Measurements from ENCODE around the gene CARD14. TPM values are rescaled to one million over a fixed set of nuclear protein-coding genes. Genes with fewer than 3 reads are reported as not detected.

The CARD14 gene
- total and polyA plus RNA-seq, 2 of the 13 experiments (the other 11 are each of a cell fraction or from before 2014, with no cell fraction given): 0.11 TPM; not detected in 1

DNA sequence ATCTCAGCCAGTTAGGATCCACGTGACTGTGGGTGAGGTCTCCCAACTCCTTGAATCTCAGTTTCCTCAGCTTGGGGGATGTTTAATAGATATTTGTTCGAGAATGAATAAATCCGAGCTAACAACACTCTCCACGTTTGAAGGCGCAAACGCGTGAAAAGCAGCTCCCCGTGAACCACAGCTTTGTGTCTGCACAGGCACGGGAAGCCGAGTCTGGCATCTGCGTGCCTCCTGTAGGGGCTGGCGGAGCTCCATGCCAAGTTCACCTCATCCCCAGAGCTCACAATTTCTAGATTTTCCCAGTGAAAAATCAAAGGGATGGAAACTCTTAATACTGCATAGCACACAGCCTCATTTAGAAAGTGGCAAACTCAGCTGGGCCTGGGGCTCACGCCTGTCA is 36.0 kb downstream of the CARD14 start:
- WGBS (ENCODE audit: low lambda C conversion rate): 91% methylated on average over 13 of the region's 13 CpGs
- Histone ChIP-seq H3K9me3 (ENCODE audit: low read length) (no peaks in the 10 kb centered on the region), H3K36me3 (replicated peaks in 1 of 2; ENCODE audit: control insufficient read depth in 1 of 2, insufficient read depth in 2 of 2, low read length in 2 of 2) (peaks cover 7 to 11% of the 10 kb centered on the region in 2 experiments; a peak in 4 of 5 replicates), H3K9ac (ENCODE audit: insufficient read depth, low read depth, low read length) (no peak overlapping the region), H3K4me3 (replicated peaks in 1 of 3; ENCODE audit: insufficient read depth in 1 of 3, low read depth in 2 of 3, low read length in 3 of 3) (no peak overlapping the region), H3K27ac (ENCODE audit: extremely low read length, insufficient read depth, low read length) (no peak overlapping the region), H3K79me2 (ENCODE audit: insufficient read depth, low read length) (no peaks in the 10 kb centered on the region), H3K27me3 (ENCODE audit: control insufficient read depth in 1 of 2, insufficient read depth in 2 of 2, low read length in 2 of 2) (no peaks in the 10 kb centered on the region), H3K4me2 (ENCODE audit: low read depth, low read length) (no peak overlapping the region), H3K4me1 (ENCODE audit: insufficient read depth, low read length) (no peaks in the 10 kb centered on the region), H2AFZ (ENCODE audit: low read length) (no peak overlapping the region), H4K20me1 (ENCODE audit: insufficient read depth, low read length) (no peaks in the 10 kb centered on the region)
- BruUV-seq (replicated peaks): no TSS peak
- FAIRE-seq (no peak), ATAC-seq (no peak), DNase-seq (ENCODE audit: low spot score) (no peak)
- ChIA-PET CTCF (ENCODE audit: low intra/inter-chr PET ratio, low total read pairs) (no interaction called here), POLR2A (interaction anchor here (0.8 kb wide), 1 partner anchor 14 kb away, joined by 3 read pairs; no protein-coding TSS in a partner anchor)
- intact Hi-C loops (cut with micrococcal nuclease; ENCODE audit: unreplicated experiment) (no loop called here), in situ Hi-C loops (cut with HindIII; ENCODE audit: extremely low pct_ligation_motif_present, low pct_unique_long_range_greater_than_20kb) (no loop called here)
- TF ChIP-seq ZNF546 (CRISPR knock-in tag; conservative IDR thresholded peaks at IDR 0.05) (no peak), ZBTB38 (CRISPR knock-in tag; IDR thresholded peaks at IDR 0.05) (no peak), ASH2L (IDR thresholded peaks at IDR 0.05; ENCODE audit: insufficient read length, low read depth, low read length) (no peak), ZNF567 (CRISPR knock-in tag; IDR thresholded peaks at IDR 0.05; ENCODE audit: borderline replicate concordance) (no peak), ZNF329 (CRISPR knock-in tag; IDR thresholded peaks at IDR 0.05; ENCODE audit: low read depth) (no peak), ZNF143 (CRISPR knock-in tag; IDR thresholded peaks at IDR 0.05) (no peak), ZNF564 (CRISPR knock-in tag; IDR thresholded peaks at IDR 0.05) (no peak), NFKBIZ (CRISPR knock-in tag; IDR thresholded peaks at IDR 0.05) (no peak), HNRNPK (IDR thresholded peaks at IDR 0.05; ENCODE audit: low read depth, low read length, poor library complexity, severe bottlenecking) (no peak), ZNF326 (CRISPR knock-in tag; IDR thresholded peaks at IDR 0.05; ENCODE audit: borderline replicate concordance) (no peak), EZH2 (conservative IDR thresholded peaks at IDR 0.05; ENCODE audit: low read depth, low read length) (no peak)
- TF ChIP-seq, protein P1, sequence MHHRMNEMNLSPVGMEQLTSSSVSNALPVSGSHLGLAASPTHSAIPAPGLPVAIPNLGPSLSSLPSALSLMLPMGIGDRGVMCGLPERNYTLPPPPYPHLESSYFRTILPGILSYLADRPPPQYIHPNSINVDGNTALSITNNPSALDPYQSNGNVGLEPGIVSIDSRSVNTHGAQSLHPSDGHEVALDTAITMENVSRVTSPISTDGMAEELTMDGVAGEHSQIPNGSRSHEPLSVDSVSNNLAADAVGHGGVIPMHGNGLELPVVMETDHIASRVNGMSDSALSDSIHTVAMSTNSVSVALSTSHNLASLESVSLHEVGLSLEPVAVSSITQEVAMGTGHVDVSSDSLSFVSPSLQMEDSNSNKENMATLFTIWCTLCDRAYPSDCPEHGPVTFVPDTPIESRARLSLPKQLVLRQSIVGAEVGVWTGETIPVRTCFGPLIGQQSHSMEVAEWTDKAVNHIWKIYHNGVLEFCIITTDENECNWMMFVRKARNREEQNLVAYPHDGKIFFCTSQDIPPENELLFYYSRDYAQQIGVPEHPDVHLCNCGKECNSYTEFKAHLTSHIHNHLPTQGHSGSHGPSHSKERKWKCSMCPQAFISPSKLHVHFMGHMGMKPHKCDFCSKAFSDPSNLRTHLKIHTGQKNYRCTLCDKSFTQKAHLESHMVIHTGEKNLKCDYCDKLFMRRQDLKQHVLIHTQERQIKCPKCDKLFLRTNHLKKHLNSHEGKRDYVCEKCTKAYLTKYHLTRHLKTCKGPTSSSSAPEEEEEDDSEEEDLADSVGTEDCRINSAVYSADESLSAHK (CRISPR knock-in tag; IDR thresholded peaks at IDR 0.05; ENCODE audit: borderline replicate concordance): no peak
